SIG-M5 treated with dmso at 0.1 percent for 504 hours (cell line): ENCODE results near the gene CPAMD8.
"Not testable (repeated sequence)": the region's sequence is repeated elsewhere in the genome, so short reads cannot be mapped to it uniquely, and the experiment has no call there.

Source experiments
- DNase-seq: peaks from one replicate; lab custom pipeline; 2025; ENCODE audit not compliant: unreplicated experiment; lab: John Stamatoyannopoulos, UW

The CPAMD8 gene

GRCh38 chr19:16876904-16877361 is 149.7 kb downstream of the CPAMD8 start:
- no peak for DNase-seq

GRCh38 chr19:16875584-16876555 is 150.7 kb downstream of the CPAMD8 start:
- DNase-seq: no peak

- not testable (repeated sequence) for DNase-seq
Observed at GRCh38 chr19:16874978-16875299, 151.7 kb downstream of the CPAMD8 start.

GRCh38 chr19:16874250-16874977 is 152.2 kb downstream of the CPAMD8 start:
- no peak for DNase-seq

GRCh38 chr19:16873594-16873993 is 153.0 kb downstream of the CPAMD8 start:
- DNase-seq: no peak

GRCh38 chr19:16872728-16873127 is 153.9 kb downstream of the CPAMD8 start:
- no peak for DNase-seq

GRCh38 chr19:16871871-16872270 is 154.7 kb downstream of the CPAMD8 start:
- no peak for DNase-seq

- DNase-seq: no peak
Observed at GRCh38 chr19:16869331-16869972, 157.2 kb downstream of the CPAMD8 start.

- no peak for DNase-seq
Observed at GRCh38 chr19:16868423-16869130, 158.0 kb downstream of the CPAMD8 start.

GRCh38 chr19:16867211-16867610 is 159.4 kb downstream of the CPAMD8 start:
- no peak for DNase-seq

GRCh38 chr19:16862826-16863415 is 163.7 kb downstream of the CPAMD8 start:
- peak; percentile 4 for DNase-seq

GRCh38 chr19:16861834-16862233 is 164.8 kb downstream of the CPAMD8 start:
- DNase-seq: no peak

GRCh38 chr19:16861011-16861410 is 165.6 kb downstream of the CPAMD8 start:
- DNase-seq: no peak

- DNase-seq: no peak
Observed at GRCh38 chr19:16860118-16860517, 166.5 kb downstream of the CPAMD8 start.

- no peak for DNase-seq
Observed at GRCh38 chr19:16859626-16860025, 167.0 kb downstream of the CPAMD8 start.

- no peak for DNase-seq
Observed at GRCh38 chr19:16856091-16856490, 170.5 kb downstream of the CPAMD8 start.

- DNase-seq: no peak
Observed at GRCh38 chr19:16853066-16853465, 173.5 kb downstream of the CPAMD8 start.

- no peak for DNase-seq
Observed at GRCh38 chr19:16851031-16851712, 175.4 kb downstream of the CPAMD8 start.

- DNase-seq: no peak
Observed at GRCh38 chr19:16850133-16850532, 176.5 kb downstream of the CPAMD8 start.

- no peak for DNase-seq
Observed at GRCh38 chr19:16849168-16849567, 177.4 kb downstream of the CPAMD8 start.
